Aorta (tissue), 5 donors: ENCODE results near the gene PPM1H. TPM values are rescaled to one million over a fixed set of nuclear protein-coding genes. Genes with fewer than 3 reads are reported as not detected.
"Not testable (repeated sequence)": the region's sequence is repeated elsewhere in the genome, so short reads cannot be mapped to it uniquely, and the experiment has no call there.

Source experiments
- ATAC-seq: fragments of 200-7000 bp; cut with Tn5 transposase; one replicate; pipeline ENCODE4 v1.9.1; 2022; ENCODE audit warnings: moderate library complexity; ENCODE audit not compliant: low FRiP score
- DNase-seq, 2 donors: peaks; one replicate each; pipeline ENCODE4 v3.0.0-alpha.2; 2020
- H3K27ac ChIP-seq, 2 donors: one replicate each; pipeline ENCODE4 v1.5.1; 2013; ENCODE audit warnings: low read length in 2 of 2, mild to moderate bottlenecking in 2 of 2, moderate library complexity in 2 of 2, control low read depth in 1 of 2, inconsistent platforms in 1 of 2, low read depth in 1 of 2
- H3K27me3 ChIP-seq, 2 donors: one replicate each; pipeline ENCODE4 v1.6.1; 2013; ENCODE audit warnings: control low read depth in 1 of 2, low read length in 1 of 2, mild to moderate bottlenecking in 1 of 2, moderate library complexity in 1 of 2; ENCODE audit not compliant: insufficient read depth in 2 of 2, control insufficient read depth in 1 of 2
- H3K36me3 ChIP-seq, 2 donors: one replicate each; pipeline ENCODE4 v1.6.1; 2013; ENCODE audit warnings: control low read depth in 1 of 2, low read length in 1 of 2, mild to moderate bottlenecking in 1 of 2; ENCODE audit not compliant: insufficient read depth in 2 of 2, control insufficient read depth in 1 of 2
- H3K4me1 ChIP-seq, 2 donors: one replicate each; pipeline ENCODE4 v1.6.1; 2013; ENCODE audit warnings: low read length in 2 of 2, control low read depth in 1 of 2, mild to moderate bottlenecking in 1 of 2, moderate library complexity in 1 of 2; ENCODE audit not compliant: insufficient read depth in 2 of 2, control insufficient read depth in 1 of 2
- H3K4me3 ChIP-seq, 2 donors: one replicate each; pipeline ENCODE4 v1.5.1; 2013; ENCODE audit warnings: low read length in 2 of 2, control low read depth in 1 of 2, mild to moderate bottlenecking in 1 of 2
- H3K9me3 ChIP-seq: one replicate; pipeline ENCODE4 v1.6.1; 2013; ENCODE audit warnings: mild to moderate bottlenecking, low read length; ENCODE audit not compliant: control insufficient read depth
- WGBS, 2 donors: extraction: QIAGEN DNeasy Blood & Tissue Kit; methylation state at CpG; one replicate each; pipeline ENCODE4 v1.1.7; 2013; 5-methylcytosine and 5-hydroxymethylcytosine counted together
- intact Hi-C, 2 donors: fragments of 100-400 bp; cut with DNase I; formaldehyde crosslinking; loops; one replicate each; pipeline versions ENCODE4 v1.14.2 to v1.15.0; 2022
- polyA plus RNA-seq, 2 donors: library from polyadenylated mRNA; stranded (reverse); fragments of 200-250 nt; gene quantifications; one replicate each; pipeline ENCODE4 v1.2.3, GENCODE V29; 2013
- total RNA-seq, 2 donors: library from RNA; stranded (reverse); fragmentation: NEBNext Ultra II Directional; extraction: Animal tissue kit (Norgen Biotek cat#: 25700); gene quantifications; one replicate each; pipeline ENCODE4 v1.2.1, GENCODE V29; 2021
- donor health status: healthy with polysubstance abuse.
- donor health status: Bipolar disorder and iron deficiency.
- donor health status: DM: no; HTN: no; CAD: no.
- donor health status: DM: no; HTN: no; CAD: no.
- donor health status: DM: yes; HTN: yes; CAD: no.

PPM1H gene
- total and polyA plus RNA-seq, 4 donors = 1.3 to 9.3 (median 3.7) TPM

GRCh38 chr12:62760341-62760740 is 174.6 kb downstream of the PPM1H start:
- H3K36me3 ChIP-seq, ATAC-seq, H3K9me3 ChIP-seq, H3K4me3 ChIP-seq, H3K4me1 ChIP-seq, H3K27ac ChIP-seq, H3K27me3 ChIP-seq, intact Hi-C loops, DNase-seq: not testable (repeated sequence)
- 50 to 68% methylated on average over 3 of the region's 3 CpGs for WGBS, 2 donors

- no peak overlapping the region for H3K4me3 ChIP-seq
- peaks cover 0 to 2% of the 10 kb centered on the region in 2 donors for H3K36me3 ChIP-seq
- H3K9me3 ChIP-seq = no peaks in the 10 kb centered on the region
- intact Hi-C loops = no loop called here
- no peak for DNase-seq
- no peak overlapping the region for H3K27ac ChIP-seq
- H3K27me3 ChIP-seq = no peaks in the 10 kb centered on the region
- WGBS, 2 donors = 92 to 94% methylated on average over 1 of the region's 1 CpG
- no peaks in the 10 kb centered on the region for H3K4me1 ChIP-seq
- ATAC-seq = no peak
Observed at GRCh38 chr12:62758216-62758615, 176.7 kb downstream of the PPM1H start.

GRCh38 chr12:62757048-62757447 is 177.9 kb downstream of the PPM1H start:
- Histone ChIP-seq H3K27me3 (no peaks in the 10 kb centered on the region), H3K9me3 (no peaks in the 10 kb centered on the region), H3K4me1 (no peaks in the 10 kb centered on the region), H3K36me3 (peaks cover 0 to 2% of the 10 kb centered on the region in 2 donors), H3K4me3 (no peak overlapping the region), H3K27ac (no peak overlapping the region)
- WGBS, 2 donors = 93 to 94% methylated on average over 2 of the region's 2 CpGs
- DNase-seq = no peak
- intact Hi-C loops = no loop called here
- no peak for ATAC-seq

GRCh38 chr12:62754706-62755105 is 180.2 kb downstream of the PPM1H start:
- intact Hi-C loops = no loop called here
- Histone ChIP-seq H3K36me3 (peaks cover 0 to 2% of the 10 kb centered on the region in 2 donors), H3K9me3 (no peaks in the 10 kb centered on the region), H3K4me3 (no peak overlapping the region), H3K27ac (no peak overlapping the region), H3K4me1 (no peaks in the 10 kb centered on the region), H3K27me3 (no peaks in the 10 kb centered on the region)
- no peak for ATAC-seq
- DNase-seq = no peak
- 96 to 98% methylated on average over 5 of the region's 5 CpGs for WGBS, 2 donors

GRCh38 chr12:62751810-62752155 is 183.2 kb downstream of the PPM1H start:
- DNase-seq (no peak), ATAC-seq (no peak)
- Histone ChIP-seq H3K4me3 (no peak overlapping the region), H3K9me3 (no peaks in the 10 kb centered on the region), H3K36me3 (peaks cover 0 to 1% of the 10 kb centered on the region in 2 donors), H3K4me1 (no peaks in the 10 kb centered on the region), H3K27me3 (no peaks in the 10 kb centered on the region), H3K27ac (no peak overlapping the region)
- intact Hi-C loops = no loop called here
- 84 to 93% methylated on average over 2 of the region's 2 CpGs for WGBS, 2 donors

DNA sequence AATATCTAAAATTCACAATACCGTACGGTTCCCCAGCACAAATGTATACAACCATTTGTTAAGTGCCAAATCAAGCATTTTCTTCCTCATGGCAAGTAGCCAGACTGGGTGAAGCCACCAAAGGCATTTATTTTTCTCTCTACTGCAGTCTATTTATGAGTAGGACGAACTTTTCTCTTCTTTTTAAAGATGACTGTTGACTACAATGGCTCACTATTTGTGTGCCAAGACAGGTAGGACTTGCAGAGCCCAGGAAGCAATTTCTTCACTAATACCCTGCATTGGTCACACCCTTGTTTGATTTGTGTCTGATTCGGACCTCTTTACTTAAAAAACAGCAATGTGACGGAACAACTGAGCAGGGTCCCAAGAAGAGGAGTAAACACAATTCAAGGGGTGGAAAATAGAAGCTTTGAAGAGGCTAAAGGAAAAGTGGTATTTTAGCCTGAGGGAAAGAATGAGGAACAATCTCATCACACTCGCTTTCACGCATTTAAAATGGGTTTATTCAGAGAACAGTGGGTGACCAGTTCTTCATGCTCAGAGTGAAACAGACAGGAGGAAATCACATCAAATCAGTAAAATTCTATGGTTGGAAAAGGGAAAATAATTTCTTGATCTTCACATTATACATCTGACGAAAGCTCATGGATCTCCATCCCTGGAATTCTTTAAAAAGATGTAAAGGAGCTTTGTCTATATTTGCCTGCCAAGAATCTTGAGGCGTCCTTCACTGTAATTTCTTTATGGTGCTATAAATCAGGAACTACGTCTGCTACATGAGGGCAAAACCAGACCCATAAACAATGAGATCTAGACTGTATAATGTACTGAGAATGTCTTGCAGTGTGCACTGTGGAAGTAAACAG is 183.8 kb downstream of the PPM1H start:
- ATAC-seq = no peak
- no peaks in the 10 kb centered on the region for H3K27me3 ChIP-seq
- no peak overlapping the region for H3K4me3 ChIP-seq
- 84 to 87% methylated on average over 10 of the region's 10 CpGs for WGBS, 2 donors
- H3K36me3 ChIP-seq = no peaks in the 10 kb centered on the region
- intact Hi-C loops = no loop called here
- H3K9me3 ChIP-seq = no peaks in the 10 kb centered on the region
- no peak overlapping the region for H3K27ac ChIP-seq
- no peak for DNase-seq
- no peaks in the 10 kb centered on the region for H3K4me1 ChIP-seq

DNA sequence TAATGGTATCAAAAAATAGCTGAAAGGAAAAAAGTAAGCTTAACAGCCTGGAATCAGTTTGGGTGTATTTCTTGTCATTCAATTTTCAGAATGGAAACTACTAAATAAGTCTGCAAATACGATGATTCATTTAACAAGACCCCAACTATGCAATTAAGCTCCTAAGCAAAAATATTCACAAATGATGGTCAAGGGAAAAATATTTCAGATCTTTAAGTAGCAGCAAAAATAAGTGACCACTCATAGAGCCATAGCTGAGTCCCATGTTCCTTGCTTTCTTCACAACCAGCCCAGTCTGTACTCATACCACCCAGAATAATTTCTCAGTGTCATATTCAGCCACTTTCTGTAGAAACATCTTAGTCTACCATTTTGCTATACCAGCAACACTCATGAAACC is 185.4 kb downstream of the PPM1H start:
- DNase-seq = no peak
- ATAC-seq = no peak
- Histone ChIP-seq H3K9me3 (no peaks in the 10 kb centered on the region), H3K4me1 (no peaks in the 10 kb centered on the region), H3K27ac (no peak overlapping the region), H3K36me3 (no peaks in the 10 kb centered on the region), H3K4me3 (no peak overlapping the region), H3K27me3 (no peaks in the 10 kb centered on the region)
- WGBS, 2 donors = 85 to 93% methylated on average over 1 of the region's 1 CpG
- intact Hi-C loops = no loop called here

GRCh38 chr12:62748941-62749468 is 185.9 kb downstream of the PPM1H start:
- WGBS, 2 donors = 96 to 97% methylated on average over 4 of the region's 4 CpGs

DNA sequence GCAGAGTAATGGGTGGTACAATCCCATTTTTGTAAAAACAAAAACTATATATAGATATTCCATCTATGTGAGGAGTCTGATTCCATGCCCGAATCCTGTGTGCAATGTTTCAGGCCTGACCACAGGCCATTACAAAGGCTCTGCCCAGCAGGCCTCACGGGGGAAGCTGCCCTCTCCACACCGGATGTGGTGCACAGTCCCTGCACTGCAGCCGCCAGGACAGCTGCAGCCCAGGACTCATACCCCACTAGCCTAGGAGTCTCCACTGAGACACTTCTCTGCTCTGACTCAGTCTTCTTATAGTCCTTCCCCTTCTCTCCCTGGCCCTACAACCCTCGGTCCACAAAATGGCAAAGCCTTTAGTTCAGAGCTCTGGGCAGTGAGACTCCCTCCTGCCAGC is 190.4 kb downstream of the PPM1H start:
- Histone ChIP-seq H3K4me1 (no peaks in the 10 kb centered on the region), H3K27me3 (no peaks in the 10 kb centered on the region), H3K27ac (no peak overlapping the region), H3K4me3 (no peak overlapping the region), H3K36me3 (no peaks in the 10 kb centered on the region), H3K9me3 (no peaks in the 10 kb centered on the region)
- intact Hi-C loops = loop anchor here in 1 of 2 donors (5.0 kb wide), 1 partner anchor 33 kb away; no protein-coding TSS in a partner anchor
- 69 to 71% methylated on average over 5 of the region's 5 CpGs for WGBS, 2 donors
- ATAC-seq (peak; percentile 63), DNase-seq (peak in 1 of 2 donors; percentile 75)

More at GRCh38 chr12:62748941-62749468, 185.9 kb downstream of the PPM1H start:
- Histone ChIP-seq H3K36me3 (no peaks in the 10 kb centered on the region), H3K27ac (no peak overlapping the region), H3K4me3 (no peak overlapping the region), H3K9me3 (no peaks in the 10 kb centered on the region), H3K4me1 (no peaks in the 10 kb centered on the region), H3K27me3 (no peaks in the 10 kb centered on the region)
- DNase-seq = no peak
- ATAC-seq = no peak
- intact Hi-C loops = no loop called here
